GM21390 (cell line): ENCODE data around the gene CALHM2.
"Not testable (repeated sequence)": the region's sequence is repeated elsewhere in the genome, so short reads cannot be mapped to it uniquely, and the experiment has no call there.

ENCODE experiments used
- ATAC-seq: cut with Tn5 transposase; IDR thresholded peaks from one replicate; pipeline ENCODE4 v1.9.1; 2021; ENCODE audit not compliant: unreplicated experiment

Gene CALHM2

GRCh38 chr10:103419101-103419500 lies 33.1 kb downstream of the CALHM2 start:
- no peak for ATAC-seq

- ATAC-seq = no peak
Measured at GRCh38 chr10:103417601-103418000, 34.6 kb downstream of the CALHM2 start.

GRCh38 chr10:103417148-103417469 lies 35.1 kb downstream of the CALHM2 start:
- not testable (repeated sequence) for ATAC-seq

- no peak for ATAC-seq
Measured at GRCh38 chr10:103416436-103417147, 35.6 kb downstream of the CALHM2 start.

GRCh38 chr10:103415581-103415980 lies 36.6 kb downstream of the CALHM2 start:
- no peak for ATAC-seq

- no peak for ATAC-seq
Measured at GRCh38 chr10:103413564-103413963, 38.6 kb downstream of the CALHM2 start.

GRCh38 chr10:103397191-103397825 lies 54.9 kb downstream of the CALHM2 start:
- ATAC-seq = no peak

GRCh38 chr10:103396789-103397087 lies 55.4 kb downstream of the CALHM2 start:
- no peak for ATAC-seq
